GM08714 (cell line): ENCODE measurements around the gene ROR2.
"Not testable (repeated sequence)": the region's sequence is repeated elsewhere in the genome, so short reads cannot be mapped to it uniquely, and the experiment has no call there.

Source experiments
- H3K4me3 ChIP-seq: fragments of 200-500 bp; sonication (Bioruptor generic); 2 replicates; pipeline ENCODE4 v1.5.1; 2014; ENCODE audit warnings: mild to moderate bottlenecking, low read length, inconsistent platforms
- ZNF274 ChIP-seq: IDR thresholded peaks from 2 replicates; pipeline ENCODE4 v1.6.1; 2012; ENCODE audit warnings: mild to moderate bottlenecking, low read depth, low read length

ROR2 gene

DNA sequence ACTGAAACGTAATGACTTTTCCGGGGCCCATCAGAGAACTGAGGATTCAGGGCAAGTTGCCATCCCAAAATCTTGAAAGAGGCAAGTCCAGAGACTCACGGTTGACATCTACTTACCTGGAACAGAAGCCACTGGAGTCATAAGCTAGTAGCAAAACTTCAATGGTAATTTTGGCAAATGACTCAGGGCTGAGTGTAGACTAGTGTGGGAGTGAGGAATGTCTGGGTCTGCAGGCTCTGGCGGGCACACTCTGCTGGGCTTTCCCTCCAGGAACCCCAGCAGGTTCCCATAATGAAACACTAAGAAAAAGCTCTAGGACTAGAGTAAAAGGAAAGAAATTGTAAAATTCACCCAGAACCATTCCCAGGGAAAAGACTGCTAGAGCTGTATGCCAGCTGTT, 403.5 kb downstream of the ROR2 start:
- no peak for TF ChIP-seq ZNF274
- no peak overlapping the region for H3K4me3 ChIP-seq

GRCh38 chr9:91541734-91542133, 408.3 kb downstream of the ROR2 start:
- no peak for TF ChIP-seq ZNF274
- H3K4me3 ChIP-seq: no peak overlapping the region

DNA sequence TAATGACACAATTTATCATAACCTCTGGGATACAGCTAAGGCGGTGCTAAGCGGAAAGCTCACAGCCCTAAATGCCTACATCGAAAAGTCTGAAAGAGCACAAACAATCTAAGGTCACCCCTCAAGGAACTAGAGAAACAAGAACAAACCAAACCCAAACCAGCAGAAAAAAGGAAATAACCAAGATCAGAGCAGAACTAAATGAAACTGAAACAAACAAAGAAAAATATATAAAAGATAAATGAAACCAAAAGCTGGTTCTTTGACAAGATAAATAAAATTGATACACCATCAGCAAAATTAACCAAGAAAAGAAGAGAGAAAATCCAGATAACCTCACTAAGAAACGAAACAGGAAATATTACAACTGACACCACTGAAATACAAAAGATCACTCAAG, 409.5 kb downstream of the ROR2 start:
- H3K4me3 ChIP-seq: not testable (repeated sequence)

- no peak for TF ChIP-seq ZNF274
- H3K4me3 ChIP-seq: no peak overlapping the region
These were observed 413.8 kb downstream of the ROR2 start for GRCh38 chr9:91536211-91536691.

DNA sequence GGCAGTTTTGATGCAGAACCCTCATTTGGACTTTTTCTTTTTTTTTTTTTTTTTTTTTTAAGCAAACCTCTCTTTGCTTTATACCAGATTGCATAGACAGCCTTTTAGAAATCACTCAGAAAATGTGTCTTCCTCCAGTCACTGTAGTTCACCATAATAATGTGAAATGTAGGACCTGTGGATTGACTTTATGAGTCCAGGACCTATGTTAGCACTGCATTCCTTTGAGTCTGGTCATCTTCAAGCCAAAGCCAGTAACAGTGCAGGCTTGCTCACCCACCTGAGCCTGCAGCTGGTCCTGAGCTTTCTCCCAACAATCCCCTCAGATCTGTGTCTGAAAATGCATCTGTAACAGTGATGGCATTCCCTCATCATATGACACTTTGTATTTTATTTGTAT, 415.7 kb downstream of the ROR2 start:
- TF ChIP-seq ZNF274: no peak
- H3K4me3 ChIP-seq: no peak overlapping the region

DNA sequence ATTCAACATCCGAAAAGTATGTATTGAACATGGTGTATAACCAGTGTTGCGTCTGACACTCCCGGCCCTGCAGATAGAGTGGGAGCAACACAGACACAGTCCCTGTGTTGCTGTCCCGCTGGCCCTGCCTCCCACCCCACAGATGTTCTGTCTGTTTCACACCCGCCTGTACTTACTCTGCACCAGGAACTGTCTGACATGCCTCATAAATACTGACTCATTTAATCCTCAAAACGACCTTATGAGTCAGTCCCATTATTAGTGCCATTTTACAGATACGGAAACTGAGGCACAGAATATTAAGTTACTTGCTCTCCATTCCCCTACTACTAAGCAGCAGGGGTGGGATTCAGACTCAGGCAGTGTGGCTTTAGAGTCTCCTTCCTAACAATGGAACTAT, 416.6 kb downstream of the ROR2 start:
- no peak for TF ChIP-seq ZNF274
- H3K4me3 ChIP-seq: no peak overlapping the region

DNA sequence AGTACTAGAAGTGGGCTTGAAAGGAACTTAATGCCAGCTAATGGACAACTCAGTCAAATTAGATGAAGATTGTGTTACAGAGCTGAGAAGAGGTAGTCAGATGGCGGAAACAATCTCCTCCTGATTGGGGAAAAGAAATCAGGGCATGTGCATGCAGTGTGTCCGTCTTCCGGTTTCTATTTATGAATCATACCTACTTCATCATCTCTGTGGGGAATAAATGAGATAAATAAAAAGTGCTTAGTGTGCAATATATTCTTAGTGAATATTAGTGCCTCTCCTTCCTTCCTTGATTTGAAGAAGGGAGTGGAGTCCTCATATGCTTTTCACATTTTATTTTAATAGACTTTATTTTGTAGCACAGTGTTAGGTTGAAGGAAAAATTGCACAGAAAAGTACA, 417.7 kb downstream of the ROR2 start:
- no peak overlapping the region for H3K4me3 ChIP-seq
- TF ChIP-seq ZNF274: no peak

GRCh38 chr9:91530829-91531228, 419.2 kb downstream of the ROR2 start:
- TF ChIP-seq ZNF274: no peak
- H3K4me3 ChIP-seq: no peak overlapping the region

GRCh38 chr9:91522481-91522880, 427.5 kb downstream of the ROR2 start:
- H3K4me3 ChIP-seq: no peak overlapping the region
- no peak for TF ChIP-seq ZNF274

- H3K4me3 ChIP-seq: no peak overlapping the region
- TF ChIP-seq ZNF274: no peak
These were observed 430.3 kb downstream of the ROR2 start for GRCh38 chr9:91519520-91520277.

- no peak for TF ChIP-seq ZNF274
- H3K4me3 ChIP-seq: no peak overlapping the region
These were observed 431.6 kb downstream of the ROR2 start for GRCh38 chr9:91518462-91518861.

DNA sequence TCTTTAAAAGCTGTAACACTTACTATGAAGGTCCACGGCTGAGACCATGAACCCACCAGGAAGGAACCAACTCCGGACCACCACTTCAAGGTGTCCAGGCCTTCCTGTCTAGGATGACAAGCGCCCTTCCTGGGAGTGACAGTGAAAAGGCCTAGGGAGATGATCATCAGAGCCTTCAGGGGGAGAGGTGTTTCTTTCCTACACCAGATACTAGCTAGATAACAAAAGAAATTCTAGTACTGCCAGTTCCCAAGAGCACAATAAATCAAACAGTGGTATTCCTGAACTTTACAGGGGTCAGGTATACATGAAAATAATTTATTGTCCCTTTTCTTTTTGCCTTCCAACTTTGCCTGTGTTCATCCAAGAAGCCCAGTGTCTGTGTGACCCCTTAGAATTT, 432.2 kb downstream of the ROR2 start:
- no peak for TF ChIP-seq ZNF274
- no peak overlapping the region for H3K4me3 ChIP-seq

DNA sequence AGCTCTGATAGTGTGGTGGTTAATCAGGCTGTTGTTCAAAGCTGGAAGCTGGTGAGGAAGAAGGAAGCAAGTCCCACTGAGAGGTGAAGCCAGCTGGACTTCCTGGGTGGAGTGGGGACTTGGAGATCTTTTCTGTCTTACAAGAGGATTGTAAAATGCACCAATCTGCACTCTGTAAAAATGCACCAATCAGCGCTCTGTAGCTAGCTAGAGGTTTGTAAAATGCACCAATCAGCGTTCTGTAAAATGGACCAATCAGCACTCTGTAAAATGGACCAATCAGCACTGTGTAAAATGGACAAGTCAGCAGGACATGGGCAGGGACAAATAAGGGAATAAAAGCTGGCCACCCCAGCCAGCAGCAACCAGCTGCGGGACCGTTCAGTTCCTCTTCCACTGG, 432.7 kb downstream of the ROR2 start:
- not testable (repeated sequence) for H3K4me3 ChIP-seq

DNA sequence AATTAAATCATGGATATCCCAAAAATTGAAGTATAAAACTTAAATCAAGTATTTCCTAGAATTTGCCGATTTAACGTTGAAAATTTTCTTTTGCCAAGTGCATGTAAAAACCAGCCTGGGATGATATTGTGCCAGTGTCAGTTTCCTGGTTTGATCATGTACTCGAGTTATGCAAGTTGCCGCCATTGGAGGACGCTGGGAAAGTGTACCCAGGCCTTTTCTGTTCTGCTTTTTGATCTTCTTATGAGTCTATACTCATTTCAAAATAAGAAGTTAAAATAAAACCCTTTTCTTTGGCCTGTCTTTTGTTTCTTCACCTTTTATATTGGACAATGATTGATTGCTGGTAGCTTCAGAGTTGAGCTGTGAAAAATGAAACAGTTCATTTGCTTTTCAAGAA, 433.3 kb downstream of the ROR2 start:
- no peak for TF ChIP-seq ZNF274
- no peak overlapping the region for H3K4me3 ChIP-seq

- TF ChIP-seq ZNF274: no peak
These were observed 433.9 kb downstream of the ROR2 start for GRCh38 chr9:91516081-91516480.

DNA sequence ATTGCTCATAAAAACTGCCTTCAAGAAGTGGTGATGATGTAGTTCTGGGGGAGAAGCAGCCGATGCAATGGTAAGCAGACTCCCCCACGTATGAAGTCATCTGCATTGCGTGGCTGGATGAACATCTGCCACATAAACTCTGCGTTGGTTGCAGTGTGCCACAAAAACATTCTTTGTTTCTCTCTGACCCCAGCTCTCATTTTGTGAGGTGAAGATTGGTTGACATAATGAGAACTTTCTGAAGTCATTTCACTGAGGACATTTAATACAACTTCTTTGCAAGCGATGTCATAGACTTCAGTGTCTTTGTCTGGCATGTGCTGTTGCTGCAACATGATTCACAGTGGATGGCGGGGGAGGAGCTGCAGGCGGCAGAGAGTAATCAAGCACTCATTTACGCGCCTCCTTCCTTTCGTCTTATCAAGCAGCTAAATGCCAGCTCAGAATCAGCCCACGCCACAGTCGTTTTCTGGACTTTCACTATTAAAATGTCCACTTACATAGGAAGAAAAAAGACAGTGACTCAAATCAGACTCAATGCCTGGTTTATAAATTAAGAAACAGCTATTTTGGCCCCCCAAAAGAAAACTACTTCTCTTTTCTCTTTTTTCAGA, 434.8 kb downstream of the ROR2 start:
- no peak overlapping the region; the same call in 1 of the 2 replicates for H3K4me3 ChIP-seq
- no peak for TF ChIP-seq ZNF274

More at GRCh38 chr9:91516081-91516480, 433.9 kb downstream of the ROR2 start:
- H3K4me3 ChIP-seq: no peak overlapping the region
